Fibroblast of lung (primary cell): ENCODE data around the gene MAP7. TPM values are rescaled to one million over a fixed set of nuclear protein-coding genes. Genes with fewer than 3 reads are reported as not detected.
"Not testable (repeated sequence)": the region's sequence is repeated elsewhere in the genome, so short reads cannot be mapped to it uniquely, and the experiment has no call there.

Experiments used
- DNase-seq, 2 donors: peaks; one replicate each; pipeline versions ENCODE4 v3.0.0 to v3.0.0-alpha.2; 2010; ENCODE audit warnings: low read depth in 2 of 2
- H2AFZ ChIP-seq: 2 replicates; pipeline ENCODE4 v1.5.1; 2012; ENCODE audit warnings: low read length, control low read depth, inconsistent platforms
- H3K27ac ChIP-seq: 2 replicates; pipeline ENCODE4 v1.5.1; 2011; ENCODE audit warnings: low read length, control low read depth; ENCODE audit not compliant: insufficient read depth
- H3K27me3 ChIP-seq: 2 replicates; pipeline ENCODE4 v1.5.1; 2011; ENCODE audit warnings: mild to moderate bottlenecking, low read length; ENCODE audit not compliant: control insufficient read depth, insufficient read depth
- H3K36me3 ChIP-seq: 2 replicates; pipeline ENCODE4 v1.5.1; 2011; ENCODE audit warnings: low read length; ENCODE audit not compliant: control insufficient read depth, insufficient read depth
- H3K4me1 ChIP-seq: 2 replicates; pipeline ENCODE4 v1.5.1; 2011; ENCODE audit warnings: low read length; ENCODE audit not compliant: control insufficient read depth, insufficient read depth; ENCODE audit errors: extremely low read depth
- H3K4me2 ChIP-seq: 2 replicates; pipeline ENCODE4 v1.5.1; 2011; ENCODE audit warnings: low read length, control low read depth; ENCODE audit not compliant: insufficient read depth; ENCODE audit errors: extremely low read depth
- H3K4me3 ChIP-seq, 4 experiments: fragments of 200-600 bp in 1 of 4; sonication (generic) in 1 of 4; replicated peaks in 1 of 4; 2 replicates each; pipeline ENCODE4 v1.5.1; 2011 to 2016; ENCODE audit warnings: low read length in 4 of 4, low read depth in 3 of 4, mild to moderate bottlenecking in 3 of 4, control low read depth in 2 of 4, inconsistent platforms in 1 of 4, mixed read lengths in 1 of 4; ENCODE audit not compliant: insufficient read depth in 1 of 4; ENCODE audit errors: control extremely low read depth in 1 of 4
- H3K79me2 ChIP-seq: 2 replicates; pipeline ENCODE4 v1.5.1; 2012; ENCODE audit warnings: mild to moderate bottlenecking, low read length, inconsistent platforms; ENCODE audit not compliant: control insufficient read depth, insufficient read depth
- H3K9ac ChIP-seq: 2 replicates; pipeline ENCODE4 v1.5.1; 2011; ENCODE audit warnings: mild to moderate bottlenecking, low read length, control low read depth; ENCODE audit not compliant: insufficient read depth
- H3K9me3 ChIP-seq: 2 replicates; pipeline ENCODE4 v1.5.1; 2012; ENCODE audit warnings: low read depth, low read length; ENCODE audit not compliant: control insufficient read depth, insufficient read depth
- H4K20me1 ChIP-seq: 2 replicates; pipeline ENCODE4 v1.5.1; 2011; ENCODE audit warnings: low read length; ENCODE audit not compliant: control insufficient read depth, insufficient read depth; ENCODE audit errors: extremely low read depth
- EZH2 ChIP-seq: IDR thresholded peaks from 2 replicates; pipeline ENCODE4 v1.5.1; 2012; ENCODE audit warnings: low read length, control low read depth, mild to moderate bottlenecking; ENCODE audit errors: missing control alignments
- polyA plus RNA-seq, 2 donors: library from polyadenylated mRNA; depleted of rRNA in 1 of 2; stranded (reverse) in 1 of 2; unstranded in 1 of 2; fragments of >200 nt; gene quantifications; 2 replicates each; pipeline ENCODE4 v1.2.1, GENCODE V29; 2011 to 2012; ENCODE audit warnings: missing spikeins in 1 of 2
- total RNA-seq: library from RNA; depleted of rRNA; stranded (reverse); fragments of >200 nt; gene quantifications from 2 replicates; pipeline ENCODE4 v1.2.1, GENCODE V29; 2014
- TF ChIP-seq, protein P1 (sequence below), 2 donors: IDR thresholded peaks in 1 of 2; conservative IDR thresholded peaks in 1 of 2; 1 replicate in 1 of 2; 2 replicates in 1 of 2; pipeline ENCODE4 v1.5.1; 2011 to 2012; ENCODE audit warnings: low read length in 2 of 2, control low read depth in 1 of 2, inconsistent platforms in 1 of 2, low read depth in 1 of 2, mild to moderate bottlenecking in 1 of 2

Gene MAP7
- total and polyA plus RNA-seq, 2 donors (not counting 1 experiment from before 2014, with no cell fraction given), result 0.40 to 1.5 TPM

DNA sequence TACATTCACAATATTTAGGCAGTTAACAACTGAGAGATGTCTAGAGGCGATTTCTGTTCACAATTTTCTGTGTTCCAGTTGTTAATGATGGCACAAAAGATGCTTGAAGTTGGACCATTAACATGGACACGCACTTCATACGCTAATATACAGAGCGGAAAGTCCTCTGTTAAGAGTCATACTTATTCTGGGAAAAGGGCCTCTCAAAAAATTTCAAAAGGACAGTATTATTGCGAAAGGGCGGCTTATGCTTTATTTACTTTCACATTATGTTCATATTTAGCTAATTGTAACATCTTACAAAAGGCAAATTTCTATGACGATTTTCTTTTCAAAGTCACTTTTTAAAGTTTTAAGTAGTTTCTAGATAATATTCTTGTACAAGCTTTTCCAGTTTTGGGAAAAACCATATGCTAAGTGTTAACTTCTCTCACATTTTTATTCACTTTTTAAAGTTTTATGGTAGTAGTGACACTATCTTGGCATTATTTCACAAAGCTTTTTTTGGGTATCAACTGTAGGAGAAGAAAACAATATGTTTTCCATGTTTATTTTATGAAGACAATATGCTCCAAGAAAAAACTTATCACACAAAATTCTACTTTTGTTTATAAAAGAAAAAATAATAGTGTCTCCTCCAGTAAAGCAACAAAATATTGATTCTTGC, 62.3 kb downstream of the MAP7 start:
- Histone ChIP-seq H3K4me1 (no peaks in the 10 kb centered on the region), H2AFZ (no peak overlapping the region), H3K27me3 (no peaks in the 10 kb centered on the region), H4K20me1 (no peaks in the 10 kb centered on the region), H3K9me3 (no peaks in the 10 kb centered on the region), H3K4me3 (no peak overlapping the region), H3K4me2 (no peak overlapping the region), H3K36me3 (no peaks in the 10 kb centered on the region), H3K79me2 (no peaks in the 10 kb centered on the region), H3K27ac (no peak overlapping the region), H3K9ac (no peak overlapping the region)
- DNase-seq, result peak in 1 of 2 donors; percentile 59
- TF ChIP-seq, protein P1, sequence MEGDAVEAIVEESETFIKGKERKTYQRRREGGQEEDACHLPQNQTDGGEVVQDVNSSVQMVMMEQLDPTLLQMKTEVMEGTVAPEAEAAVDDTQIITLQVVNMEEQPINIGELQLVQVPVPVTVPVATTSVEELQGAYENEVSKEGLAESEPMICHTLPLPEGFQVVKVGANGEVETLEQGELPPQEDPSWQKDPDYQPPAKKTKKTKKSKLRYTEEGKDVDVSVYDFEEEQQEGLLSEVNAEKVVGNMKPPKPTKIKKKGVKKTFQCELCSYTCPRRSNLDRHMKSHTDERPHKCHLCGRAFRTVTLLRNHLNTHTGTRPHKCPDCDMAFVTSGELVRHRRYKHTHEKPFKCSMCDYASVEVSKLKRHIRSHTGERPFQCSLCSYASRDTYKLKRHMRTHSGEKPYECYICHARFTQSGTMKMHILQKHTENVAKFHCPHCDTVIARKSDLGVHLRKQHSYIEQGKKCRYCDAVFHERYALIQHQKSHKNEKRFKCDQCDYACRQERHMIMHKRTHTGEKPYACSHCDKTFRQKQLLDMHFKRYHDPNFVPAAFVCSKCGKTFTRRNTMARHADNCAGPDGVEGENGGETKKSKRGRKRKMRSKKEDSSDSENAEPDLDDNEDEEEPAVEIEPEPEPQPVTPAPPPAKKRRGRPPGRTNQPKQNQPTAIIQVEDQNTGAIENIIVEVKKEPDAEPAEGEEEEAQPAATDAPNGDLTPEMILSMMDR (conservative IDR thresholded peaks at IDR 0.05 in 1 of 2, IDR thresholded peaks at IDR 0.05 in 1 of 2; ENCODE audit: low read depth in 1 of 2, low read length in 2 of 2), result no peak
- no peak for TF ChIP-seq EZH2

DNA sequence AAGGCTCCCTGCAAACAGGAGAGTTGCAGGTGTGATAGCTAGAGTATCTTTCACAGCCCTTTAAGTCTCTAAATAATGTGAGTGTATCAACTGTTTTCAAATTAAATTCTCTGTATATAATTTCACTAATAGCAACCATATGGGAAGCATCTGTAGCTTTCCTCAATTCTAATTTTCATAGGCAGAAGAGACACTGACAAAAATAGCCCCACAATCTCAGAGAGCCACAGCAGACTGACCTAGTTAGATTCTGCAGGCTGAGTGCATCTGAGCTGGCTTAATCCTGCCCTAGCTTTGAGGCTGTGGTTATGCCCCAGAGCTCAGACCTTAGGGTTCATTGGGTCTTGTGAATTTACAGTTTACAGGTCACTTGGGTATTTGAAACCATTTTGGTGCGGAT, 63.9 kb downstream of the MAP7 start:
- Histone ChIP-seq H3K4me2 (no peak overlapping the region), H3K9me3 (no peaks in the 10 kb centered on the region), H3K27me3 (no peaks in the 10 kb centered on the region), H3K4me3 (no peak overlapping the region), H3K9ac (no peak overlapping the region), H3K79me2 (no peaks in the 10 kb centered on the region), H3K36me3 (no peaks in the 10 kb centered on the region), H3K4me1 (no peaks in the 10 kb centered on the region), H4K20me1 (no peaks in the 10 kb centered on the region), H3K27ac (no peak overlapping the region), H2AFZ (no peak overlapping the region)
- TF ChIP-seq EZH2, result no peak
- TF ChIP-seq, protein P1 (conservative IDR thresholded peaks at IDR 0.05 in 1 of 2, IDR thresholded peaks at IDR 0.05 in 1 of 2; ENCODE audit: low read depth in 1 of 2, low read length in 2 of 2), result no peak
- DNase-seq, result no peak

- Histone ChIP-seq H3K4me1 (no peaks in the 10 kb centered on the region), H2AFZ (no peak overlapping the region), H3K9me3 (no peaks in the 10 kb centered on the region), H3K9ac (no peak overlapping the region), H3K4me2 (no peak overlapping the region), H3K27me3 (no peaks in the 10 kb centered on the region), H3K36me3 (no peaks in the 10 kb centered on the region), H4K20me1 (no peaks in the 10 kb centered on the region), H3K4me3 (no peak overlapping the region), H3K27ac (no peak overlapping the region), H3K79me2 (no peaks in the 10 kb centered on the region)
- TF ChIP-seq, protein P1 (conservative IDR thresholded peaks at IDR 0.05 in 1 of 2, IDR thresholded peaks at IDR 0.05 in 1 of 2; ENCODE audit: low read depth in 1 of 2, low read length in 2 of 2), result no peak
- no peak for TF ChIP-seq EZH2
- DNase-seq, result no peak
Observed at GRCh38 chr6:136483906-136484305, 66.3 kb downstream of the MAP7 start.

- H3K36me3 ChIP-seq, H3K27ac ChIP-seq, H3K9me3 ChIP-seq, DNase-seq, H2AFZ ChIP-seq, H4K20me1 ChIP-seq, H3K79me2 ChIP-seq, H3K9ac ChIP-seq, H3K4me1 ChIP-seq, H3K27me3 ChIP-seq, H3K4me2 ChIP-seq, H3K4me3 ChIP-seq: not testable (repeated sequence)
Observed at GRCh38 chr6:136483005-136483404, 67.2 kb downstream of the MAP7 start.
